Neutrophil (primary cell): ENCODE results near the gene RNH1.

Experiments used
- H3K27ac ChIP-seq: fragments of 200-600 bp; sonication (generic); 2 replicates; pipeline ENCODE4 v1.5.1; 2016; ENCODE audit warnings: mild to moderate bottlenecking, moderate library complexity
- H3K27me3 ChIP-seq: fragments of 200-600 bp; sonication (generic); 2 replicates; pipeline ENCODE4 v1.6.0; 2016; ENCODE audit warnings: mild to moderate bottlenecking
- H3K36me3 ChIP-seq: fragments of 200-600 bp; sonication (generic); 2 replicates; pipeline ENCODE4 v1.5.1; 2017
- H3K4me1 ChIP-seq, 2 experiments: fragments of 200-600 bp in 1 of 2; sonication (generic) in 1 of 2; 1 replicate in 1 of 2; 2 replicates in 1 of 2; pipeline versions ENCODE4 v1.5.1 to v1.6.1; 2013 to 2016; ENCODE audit warnings: low read depth in 1 of 2, low read length in 1 of 2, mild to moderate bottlenecking in 1 of 2, moderate library complexity in 1 of 2; ENCODE audit not compliant: control insufficient read depth in 1 of 2, insufficient read depth in 1 of 2
- H3K4me3 ChIP-seq, 2 experiments: fragments of 200-600 bp in 1 of 2; sonication (generic) in 1 of 2; 1 replicate in 1 of 2; 2 replicates in 1 of 2; pipeline ENCODE4 v1.5.1; 2013 to 2016; ENCODE audit warnings: low read depth in 1 of 2, low read length in 1 of 2, mild to moderate bottlenecking in 1 of 2, moderate library complexity in 1 of 2
- H3K9me3 ChIP-seq: fragments of 200-600 bp; sonication (generic); 2 replicates; pipeline ENCODE4 v1.5.1; 2016
- CTCF ChIP-seq: fragments of 200-600 bp; sonication (generic); IDR thresholded peaks from 2 replicates; pipeline ENCODE4 v1.5.1; 2016; ENCODE audit warnings: antibody characterized with exemption

The RNH1 gene

GRCh38 chr11:548700-549603 lies 41.9 kb upstream of the RNH1 start:
- Histone ChIP-seq H3K36me3 (no peaks in the 10 kb centered on the region), H3K4me1 (no peaks in the 10 kb centered on the region), H3K9me3 (no peaks in the 10 kb centered on the region), H3K27ac (no peak overlapping the region), H3K4me3 (no peak overlapping the region), H3K27me3 (peaks cover 30% of the 10 kb centered on the region)
- no peak for TF ChIP-seq CTCF

GRCh38 chr11:545171-545570 lies 38.1 kb upstream of the RNH1 start:
- Histone ChIP-seq H3K27me3 (peaks cover 18% of the 10 kb centered on the region), H3K27ac (no peak overlapping the region), H3K36me3 (no peaks in the 10 kb centered on the region), H3K4me3 (no peak overlapping the region), H3K9me3 (no peaks in the 10 kb centered on the region), H3K4me1 (no peaks in the 10 kb centered on the region)
- TF ChIP-seq CTCF: no peak

GRCh38 chr11:544817-545166 lies 37.8 kb upstream of the RNH1 start:
- no peaks in the 10 kb centered on the region for H3K4me1 ChIP-seq

GRCh38 chr11:541433-541885 lies 34.4 kb upstream of the RNH1 start:
- H3K27me3 ChIP-seq: peaks cover 45% of the 10 kb centered on the region
- TF ChIP-seq CTCF: no peak
- H3K36me3 ChIP-seq: no peaks in the 10 kb centered on the region
- H3K4me3 ChIP-seq: no peak overlapping the region
- no peaks in the 10 kb centered on the region for H3K9me3 ChIP-seq
- H3K27ac ChIP-seq: no peak overlapping the region
- peaks cover 15% of the 10 kb centered on the region in 2 experiments for H3K4me1 ChIP-seq

More at GRCh38 chr11:544817-545166, 37.8 kb upstream of the RNH1 start:
- Histone ChIP-seq H3K27ac (no peak overlapping the region), H3K27me3 (peaks cover 22% of the 10 kb centered on the region), H3K4me3 (no peak overlapping the region), H3K9me3 (no peaks in the 10 kb centered on the region), H3K36me3 (no peaks in the 10 kb centered on the region)
- TF ChIP-seq CTCF: no peak

GRCh38 chr11:540583-541432 lies 33.8 kb upstream of the RNH1 start:
- H3K36me3 ChIP-seq: no peaks in the 10 kb centered on the region
- no peak for TF ChIP-seq CTCF
- H3K27ac ChIP-seq: no peak overlapping the region
- H3K4me1 ChIP-seq: peaks cover 21 to 22% of the 10 kb centered on the region in 2 experiments
- H3K27me3 ChIP-seq: peaks cover 51% of the 10 kb centered on the region
- no peak overlapping the region for H3K4me3 ChIP-seq
- H3K9me3 ChIP-seq: no peaks in the 10 kb centered on the region
